Type B pancreatic cell (in vitro differentiated cells): ENCODE data around the gene TMCO2. TPM values are rescaled to one million over a fixed set of nuclear protein-coding genes. Genes with fewer than 3 reads are reported as not detected.
A peak's percentile ranks its signal among the peaks of the same experiment; 100 is the strongest.

Experiments
- DNase-seq: peaks from one replicate; pipeline ENCODE4 v3.0.0; 2021; ENCODE audit warnings: mixed read lengths; ENCODE audit not compliant: unreplicated experiment; ENCODE audit errors: extremely low spot score
- H3K27ac Mint-ChIP-seq: 2 replicates; pipeline ENCODE4 v1.8.0; 2021; ENCODE audit warnings: mild to moderate bottlenecking, mixed read lengths
- H3K27me3 Mint-ChIP-seq: 2 replicates; pipeline ENCODE4 v1.8.0; 2021; ENCODE audit warnings: mixed read lengths
- H3K36me3 Mint-ChIP-seq: 2 replicates; pipeline ENCODE4 v1.8.0; 2021; ENCODE audit warnings: mixed read lengths
- H3K4me1 Mint-ChIP-seq: one replicate; pipeline ENCODE4 v1.8.0; 2021; ENCODE audit warnings: mixed read lengths; ENCODE audit not compliant: unreplicated experiment
- H3K4me3 Mint-ChIP-seq: 2 replicates; pipeline ENCODE4 v1.8.0; 2021; ENCODE audit warnings: mild to moderate bottlenecking, mixed read lengths
- H3K9me3 Mint-ChIP-seq: 2 replicates; pipeline ENCODE4 v1.8.0; 2021; ENCODE audit warnings: mixed read lengths
- total RNA-seq: library from RNA; stranded (reverse); gene quantifications from 2 replicates; pipeline ENCODE4 v1.2.1, GENCODE V29; 2021; ENCODE audit warnings: low replicate concordance
- TF ChIP-seq, protein P1 (sequence below): fragments of 200-600 bp; sonication (generic); conservative IDR thresholded peaks from 2 replicates; pipeline ENCODE4 v1.5.0; 2021; ENCODE audit warnings: antibody characterized with exemption, mild to moderate bottlenecking

Gene TMCO2
- total RNA-seq, 1 donor from 2014 or later, result not detected

DNA sequence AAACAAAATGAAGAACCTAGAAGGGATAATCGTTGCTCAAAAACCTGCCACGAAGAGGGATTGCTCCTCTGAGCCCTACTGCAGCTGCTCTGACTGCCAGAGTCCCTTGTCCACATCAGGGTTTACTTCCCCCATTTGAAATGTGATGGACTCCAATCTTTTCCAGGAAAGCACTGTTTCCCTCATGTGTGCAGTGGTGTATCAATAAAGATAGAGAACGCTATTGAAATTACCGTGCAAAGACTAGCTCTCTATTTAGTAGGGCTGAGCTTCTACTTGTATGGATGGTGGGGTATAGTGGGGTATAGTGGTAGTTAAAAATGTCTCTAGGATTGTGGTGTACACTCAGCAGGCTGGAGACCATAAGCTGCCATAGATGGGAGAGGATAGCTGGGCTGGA, 3.7 kb downstream of the TMCO2 start:
- TF ChIP-seq, protein P1, sequence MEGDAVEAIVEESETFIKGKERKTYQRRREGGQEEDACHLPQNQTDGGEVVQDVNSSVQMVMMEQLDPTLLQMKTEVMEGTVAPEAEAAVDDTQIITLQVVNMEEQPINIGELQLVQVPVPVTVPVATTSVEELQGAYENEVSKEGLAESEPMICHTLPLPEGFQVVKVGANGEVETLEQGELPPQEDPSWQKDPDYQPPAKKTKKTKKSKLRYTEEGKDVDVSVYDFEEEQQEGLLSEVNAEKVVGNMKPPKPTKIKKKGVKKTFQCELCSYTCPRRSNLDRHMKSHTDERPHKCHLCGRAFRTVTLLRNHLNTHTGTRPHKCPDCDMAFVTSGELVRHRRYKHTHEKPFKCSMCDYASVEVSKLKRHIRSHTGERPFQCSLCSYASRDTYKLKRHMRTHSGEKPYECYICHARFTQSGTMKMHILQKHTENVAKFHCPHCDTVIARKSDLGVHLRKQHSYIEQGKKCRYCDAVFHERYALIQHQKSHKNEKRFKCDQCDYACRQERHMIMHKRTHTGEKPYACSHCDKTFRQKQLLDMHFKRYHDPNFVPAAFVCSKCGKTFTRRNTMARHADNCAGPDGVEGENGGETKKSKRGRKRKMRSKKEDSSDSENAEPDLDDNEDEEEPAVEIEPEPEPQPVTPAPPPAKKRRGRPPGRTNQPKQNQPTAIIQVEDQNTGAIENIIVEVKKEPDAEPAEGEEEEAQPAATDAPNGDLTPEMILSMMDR, result no peak
- Mint-ChIP-seq H3K4me1 (peaks cover 2% of the 10 kb centered on the region), H3K27me3 (no peaks in the 10 kb centered on the region), H3K4me3 (no peak overlapping the region), H3K27ac (no peak overlapping the region), H3K36me3 (no peaks in the 10 kb centered on the region), H3K9me3 (no peaks in the 10 kb centered on the region)
- DNase-seq, result no peak

DNA sequence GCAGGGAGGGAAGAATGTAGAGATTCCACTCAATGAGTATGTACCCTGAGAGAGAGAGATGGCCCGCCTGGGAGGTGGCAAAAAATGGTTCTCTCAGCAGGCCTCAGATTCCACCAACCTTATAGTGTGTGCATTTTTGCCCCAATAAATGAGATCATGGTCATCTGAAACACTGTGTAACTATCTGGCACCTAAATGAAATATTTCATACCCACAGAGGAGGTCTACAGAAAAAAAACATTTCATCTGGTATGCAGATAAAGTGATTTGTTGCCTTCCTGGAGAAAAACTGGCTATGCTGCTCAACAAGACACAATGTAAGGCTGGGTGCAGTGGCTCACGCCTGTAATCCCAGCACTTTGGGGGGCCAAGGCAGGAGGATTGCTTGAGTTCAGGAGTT, 4.9 kb downstream of the TMCO2 start:
- Mint-ChIP-seq H3K9me3 (no peaks in the 10 kb centered on the region), H3K4me1 (peaks cover 6% of the 10 kb centered on the region), H3K27me3 (no peaks in the 10 kb centered on the region), H3K4me3 (no peak overlapping the region), H3K27ac (no peak overlapping the region), H3K36me3 (no peaks in the 10 kb centered on the region)
- TF ChIP-seq, protein P1, result no peak
- DNase-seq, result no peak

DNA sequence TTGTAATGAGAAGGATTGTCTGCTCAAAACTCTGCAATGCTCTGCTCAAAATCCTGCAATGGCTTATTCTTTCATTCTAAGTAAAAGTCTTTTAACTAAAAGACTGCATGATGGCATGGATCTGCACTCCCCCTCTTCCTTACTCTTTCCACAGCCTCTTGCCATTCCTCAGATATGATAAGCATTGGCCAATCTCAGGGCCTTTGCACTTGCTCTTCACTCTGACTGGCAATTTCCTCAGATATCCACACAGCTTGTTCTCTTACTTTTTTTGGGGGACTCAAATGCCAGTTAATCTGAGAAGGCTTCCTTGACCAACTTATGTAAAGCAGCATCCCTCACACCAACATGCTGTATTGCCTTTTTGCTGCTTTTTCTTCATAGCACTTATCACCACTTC, 7.5 kb downstream of the TMCO2 start:
- DNase-seq, result no peak
- Mint-ChIP-seq H3K36me3 (no peaks in the 10 kb centered on the region), H3K27me3 (no peaks in the 10 kb centered on the region), H3K4me1 (peaks cover 13% of the 10 kb centered on the region), H3K4me3 (no peak overlapping the region), H3K9me3 (no peaks in the 10 kb centered on the region), H3K27ac (no peak overlapping the region)
- TF ChIP-seq, protein P1, result no peak

DNA sequence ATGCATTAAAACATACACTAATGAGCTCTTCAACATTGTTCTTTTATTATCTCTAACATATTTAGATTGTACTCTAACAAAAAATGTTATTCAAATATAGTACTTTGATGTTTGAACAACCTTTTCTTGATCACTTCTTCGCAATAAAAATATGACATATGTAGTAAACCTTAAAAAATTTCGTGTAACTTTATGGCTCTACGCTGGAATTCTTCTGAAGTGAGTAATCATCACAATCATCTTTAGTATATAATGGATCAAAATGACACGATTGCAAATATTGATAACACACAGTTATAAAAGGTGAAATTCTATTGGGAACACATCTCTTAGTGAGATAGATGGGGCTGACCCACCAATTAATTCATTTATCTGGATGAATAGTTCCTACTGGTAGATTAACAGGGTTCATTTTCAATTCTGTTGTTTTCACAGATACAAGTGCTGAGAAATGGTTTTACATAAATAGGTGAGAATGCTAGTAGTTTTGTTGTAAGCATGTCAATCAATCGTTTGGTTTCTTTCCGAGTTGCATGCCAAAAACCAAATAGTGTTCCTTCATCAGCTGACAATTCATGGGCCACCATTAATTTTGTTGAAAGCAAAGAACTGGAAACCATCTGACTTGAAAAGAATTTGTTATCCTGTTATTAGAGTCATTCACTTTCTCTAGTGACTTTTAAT, 8.8 kb downstream of the TMCO2 start:
- no peaks in the 10 kb centered on the region for H3K9me3 Mint-ChIP-seq
- peaks cover 7% of the 10 kb centered on the region for H3K36me3 Mint-ChIP-seq
- peaks cover 20% of the 10 kb centered on the region for H3K4me1 Mint-ChIP-seq
- H3K4me3 Mint-ChIP-seq, result peak overlapping the region; percentile 97
- no peaks in the 10 kb centered on the region for H3K27me3 Mint-ChIP-seq
- TF ChIP-seq, protein P1, result no peak
- DNase-seq, result no peak
- H3K27ac Mint-ChIP-seq, result peak overlapping the region; percentile 99

DNA sequence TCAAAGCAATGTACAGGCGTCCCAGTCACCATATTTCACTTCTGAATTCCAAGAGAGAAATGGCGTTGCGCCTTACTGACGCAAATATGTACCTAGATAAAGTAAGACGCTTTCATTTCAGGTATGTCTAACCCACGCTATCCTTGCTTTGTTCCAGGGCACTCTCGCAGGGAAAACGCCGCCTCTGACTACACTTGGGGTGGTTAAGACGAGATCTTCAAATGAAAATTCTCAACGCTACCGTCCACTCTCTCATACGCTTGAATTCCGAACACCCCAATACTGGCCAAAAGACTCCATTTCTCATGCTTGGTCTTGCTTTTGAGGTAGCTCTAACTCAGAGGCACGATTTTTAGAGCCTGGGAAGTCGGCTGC, 9.6 kb downstream of the TMCO2 start:
- Mint-ChIP-seq H3K4me3 (peak overlapping the region; percentile 97), H3K9me3 (no peaks in the 10 kb centered on the region), H3K36me3 (peaks cover 12% of the 10 kb centered on the region), H3K27me3 (no peaks in the 10 kb centered on the region), H3K27ac (peak overlapping the region; percentile 99), H3K4me1 (peaks cover 20% of the 10 kb centered on the region)
- TF ChIP-seq, protein P1, result no peak
- no peak for DNase-seq
